Sigmoid colon (tissue), 3 donors: ENCODE data around the gene TRERF1.

Source experiments
- POLR2A ChIP-seq, 2 donors: fragments of 450-650 bp; IDR thresholded peaks; one replicate each; pipeline ENCODE4 v1.6.1; 2016; ENCODE audit warnings: antibody characterized with exemption in 2 of 2, mild to moderate bottlenecking in 2 of 2, moderate library complexity in 2 of 2
- TF ChIP-seq, protein P1 (sequence below), 4 experiments: fragments of 450-650 bp in 3 of 4; fragments of 200-600 bp in 1 of 4; IDR thresholded peaks; one replicate each; pipeline ENCODE4 v1.5.1; 2016 to 2019; ENCODE audit warnings: antibody characterized with exemption in 4 of 4, mild to moderate bottlenecking in 3 of 4, moderate library complexity in 2 of 4

DNA sequence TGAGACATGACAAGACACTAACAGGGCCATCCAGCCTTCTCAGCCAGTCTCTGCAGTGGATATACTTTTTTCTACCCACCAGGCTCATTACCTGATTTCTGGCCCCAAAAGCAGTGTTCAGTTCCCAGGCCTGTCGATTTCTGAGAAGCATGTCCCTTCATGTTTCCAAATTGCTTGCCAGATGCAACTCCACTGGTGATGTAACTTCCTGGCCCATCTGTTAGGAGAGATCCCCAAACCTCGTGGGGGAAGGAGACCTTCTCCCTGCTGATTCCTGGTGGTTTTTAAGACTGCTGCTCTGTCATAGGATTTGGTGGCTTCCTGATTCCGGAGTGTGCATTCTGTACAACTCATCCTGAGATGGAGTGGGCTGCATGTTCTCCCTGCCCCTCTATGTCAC lies 202.4 kb downstream of the TRERF1 start:
- TF ChIP-seq POLR2A (IDR thresholded peaks at IDR 0.05), result no peak
- TF ChIP-seq, protein P1, sequence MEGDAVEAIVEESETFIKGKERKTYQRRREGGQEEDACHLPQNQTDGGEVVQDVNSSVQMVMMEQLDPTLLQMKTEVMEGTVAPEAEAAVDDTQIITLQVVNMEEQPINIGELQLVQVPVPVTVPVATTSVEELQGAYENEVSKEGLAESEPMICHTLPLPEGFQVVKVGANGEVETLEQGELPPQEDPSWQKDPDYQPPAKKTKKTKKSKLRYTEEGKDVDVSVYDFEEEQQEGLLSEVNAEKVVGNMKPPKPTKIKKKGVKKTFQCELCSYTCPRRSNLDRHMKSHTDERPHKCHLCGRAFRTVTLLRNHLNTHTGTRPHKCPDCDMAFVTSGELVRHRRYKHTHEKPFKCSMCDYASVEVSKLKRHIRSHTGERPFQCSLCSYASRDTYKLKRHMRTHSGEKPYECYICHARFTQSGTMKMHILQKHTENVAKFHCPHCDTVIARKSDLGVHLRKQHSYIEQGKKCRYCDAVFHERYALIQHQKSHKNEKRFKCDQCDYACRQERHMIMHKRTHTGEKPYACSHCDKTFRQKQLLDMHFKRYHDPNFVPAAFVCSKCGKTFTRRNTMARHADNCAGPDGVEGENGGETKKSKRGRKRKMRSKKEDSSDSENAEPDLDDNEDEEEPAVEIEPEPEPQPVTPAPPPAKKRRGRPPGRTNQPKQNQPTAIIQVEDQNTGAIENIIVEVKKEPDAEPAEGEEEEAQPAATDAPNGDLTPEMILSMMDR (IDR thresholded peaks at IDR 0.05), result no peak
